Panc1 (cell line): ENCODE results near the gene KISS1R. TPM values are rescaled to one million over a fixed set of nuclear protein-coding genes. Genes with fewer than 3 reads are reported as not detected.

ENCODE experiments used
- ATAC-seq: fragments of 200-7000 bp; cut with Tn5 transposase; 2 replicates; pipeline ENCODE4 v1.9.1; 2020; ENCODE audit warnings: mild to moderate bottlenecking, moderate library complexity
- BruUV-seq: library from RNA; stranded (reverse); fragments of 400-500 nt; replicated peaks from 2 replicates; lab custom pipeline; 2021; lab: Mats Ljungman, UMichigan
- CTCF ChIA-PET: fragments of 300-600 bp; sonication (Branson Sonifier 250); formaldehyde crosslinking; loops from one replicate; lab custom pipeline; 2022; ENCODE audit warnings: antibody characterized with exemption; lab: Charles Lee
- POLR2A ChIA-PET: fragments of 300-600 bp; sonication (Branson Sonifier 250); formaldehyde crosslinking; loops from one replicate; lab custom pipeline; 2022; ENCODE audit warnings: antibody characterized with exemption; lab: Charles Lee
- DNase-seq: peaks from one replicate; pipeline ENCODE4 v3.0.0-alpha.2; 2010; ENCODE audit warnings: low read depth, low spot score
- H3K27ac ChIP-seq: 2 replicates; pipeline ENCODE4 v1.5.1; 2011; ENCODE audit warnings: mild to moderate bottlenecking, low read length, inconsistent platforms
- H3K27me3 ChIP-seq: fragments of 200-500 bp; sonication (Bioruptor generic); 2 replicates; pipeline ENCODE4 v1.6.0; 2014; ENCODE audit warnings: low read length, inconsistent platforms; ENCODE audit not compliant: control insufficient read depth, insufficient read depth
- H3K36me3 ChIP-seq: fragments of 200-500 bp; sonication (Bioruptor generic); 2 replicates; pipeline ENCODE4 v1.5.1; 2014; ENCODE audit warnings: inconsistent platforms, mild to moderate bottlenecking, low read length, moderate library complexity; ENCODE audit not compliant: control insufficient read depth, insufficient read depth
- H3K4me1 ChIP-seq: 2 replicates; pipeline ENCODE4 v1.5.1; 2011; ENCODE audit warnings: inconsistent platforms, mild to moderate bottlenecking, low read length, moderate library complexity; ENCODE audit not compliant: control insufficient read depth, insufficient read depth
- H3K4me3 ChIP-seq, 2 experiments: 2 replicates each; pipeline ENCODE4 v1.5.1; 2011 to 2012; ENCODE audit warnings: low read depth in 2 of 2, low read length in 2 of 2, mild to moderate bottlenecking in 2 of 2, inconsistent platforms in 1 of 2, moderate library complexity in 1 of 2
- H3K9me3 ChIP-seq: fragments of 200-500 bp; sonication (Bioruptor generic); 2 replicates; pipeline ENCODE4 v1.5.1; 2014; ENCODE audit warnings: low read depth, mild to moderate bottlenecking, inconsistent platforms, low read length, moderate library complexity; ENCODE audit not compliant: control insufficient read depth, insufficient read depth
- POLR2AphosphoS5 ChIP-seq: IDR thresholded peaks from 2 replicates; pipeline ENCODE4 v1.6.1; 2012; ENCODE audit warnings: mild to moderate bottlenecking, low read depth, low read length, moderate library complexity
- REST ChIP-seq, 2 experiments: IDR thresholded peaks; 2 replicates each; pipeline ENCODE4 v1.6.1; 2011 to 2012; ENCODE audit warnings: low read depth in 2 of 2, control low read depth in 1 of 2, low read length in 1 of 2, mild to moderate bottlenecking in 1 of 2, moderate library complexity in 1 of 2; ENCODE audit not compliant: insufficient read depth in 1 of 2
- SIN3A ChIP-seq: IDR thresholded peaks from 2 replicates; pipeline ENCODE4 v1.6.1; 2012; ENCODE audit warnings: low read depth, mild to moderate bottlenecking, low read length, moderate library complexity, borderline replicate concordance; ENCODE audit not compliant: insufficient read depth
- TCF7L2 ChIP-seq: IDR thresholded peaks from 2 replicates; pipeline ENCODE4 v1.6.1; 2011; ENCODE audit warnings: mild to moderate bottlenecking, low read depth, low read length, inconsistent platforms
- in situ Hi-C: cut with HindIII; loops from 2 replicates; pipeline ENCODE4 v1.10.0; 2016; ENCODE audit warnings: low sequenced_read_pairs, low pct_unique_long_range_greater_than_20kb
- intact Hi-C: fragments of 100-400 bp; cut with micrococcal nuclease; formaldehyde crosslinking; loops from one replicate; pipeline ENCODE4 v1.10.0; 2022; ENCODE audit not compliant: unreplicated experiment
- total RNA-seq: library from RNA; stranded (reverse); gene quantifications from one replicate; pipeline ENCODE4 v1.2.1, GENCODE V29; 2021; ENCODE audit not compliant: unreplicated experiment
- TF ChIP-seq, protein P1 (sequence below): fragments of 450-650 bp; IDR thresholded peaks from 2 replicates; pipeline ENCODE4 v1.5.1; 2017; ENCODE audit warnings: mild to moderate bottlenecking

KISS1R gene
- total RNA-seq, 1 experiment from 2014 or later: 0.92 TPM

GRCh38 chr19:892243-892893, 24.8 kb upstream of the KISS1R start:
- intact Hi-C loops: no loop called here
- Histone ChIP-seq H3K27ac (peak overlapping the region; percentile 69), H3K4me3 (peak overlapping the region; percentile 62), H3K27me3 (no peaks in the 10 kb centered on the region), H3K36me3 (no peaks in the 10 kb centered on the region), H3K4me1 (no peaks in the 10 kb centered on the region), H3K9me3 (no peaks in the 10 kb centered on the region)
- TF ChIP-seq, protein P1, sequence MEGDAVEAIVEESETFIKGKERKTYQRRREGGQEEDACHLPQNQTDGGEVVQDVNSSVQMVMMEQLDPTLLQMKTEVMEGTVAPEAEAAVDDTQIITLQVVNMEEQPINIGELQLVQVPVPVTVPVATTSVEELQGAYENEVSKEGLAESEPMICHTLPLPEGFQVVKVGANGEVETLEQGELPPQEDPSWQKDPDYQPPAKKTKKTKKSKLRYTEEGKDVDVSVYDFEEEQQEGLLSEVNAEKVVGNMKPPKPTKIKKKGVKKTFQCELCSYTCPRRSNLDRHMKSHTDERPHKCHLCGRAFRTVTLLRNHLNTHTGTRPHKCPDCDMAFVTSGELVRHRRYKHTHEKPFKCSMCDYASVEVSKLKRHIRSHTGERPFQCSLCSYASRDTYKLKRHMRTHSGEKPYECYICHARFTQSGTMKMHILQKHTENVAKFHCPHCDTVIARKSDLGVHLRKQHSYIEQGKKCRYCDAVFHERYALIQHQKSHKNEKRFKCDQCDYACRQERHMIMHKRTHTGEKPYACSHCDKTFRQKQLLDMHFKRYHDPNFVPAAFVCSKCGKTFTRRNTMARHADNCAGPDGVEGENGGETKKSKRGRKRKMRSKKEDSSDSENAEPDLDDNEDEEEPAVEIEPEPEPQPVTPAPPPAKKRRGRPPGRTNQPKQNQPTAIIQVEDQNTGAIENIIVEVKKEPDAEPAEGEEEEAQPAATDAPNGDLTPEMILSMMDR: no peak
- TF ChIP-seq TCF7L2 (no peak), REST (IDR thresholded peaks at IDR 0.05; ENCODE audit: insufficient read depth in 1 of 2, low read depth in 2 of 2, low read length in 1 of 2) (no peak), SIN3A (no peak), POLR2AphosphoS5 (no peak)
- BruUV-seq: no TSS peak
- in situ Hi-C loops: no loop called here
- CTCF ChIA-PET: no interaction called here
- POLR2A ChIA-PET: no interaction called here
- ATAC-seq (no peak; the same call in 1 of the 2 replicates), DNase-seq (no peak)

DNA sequence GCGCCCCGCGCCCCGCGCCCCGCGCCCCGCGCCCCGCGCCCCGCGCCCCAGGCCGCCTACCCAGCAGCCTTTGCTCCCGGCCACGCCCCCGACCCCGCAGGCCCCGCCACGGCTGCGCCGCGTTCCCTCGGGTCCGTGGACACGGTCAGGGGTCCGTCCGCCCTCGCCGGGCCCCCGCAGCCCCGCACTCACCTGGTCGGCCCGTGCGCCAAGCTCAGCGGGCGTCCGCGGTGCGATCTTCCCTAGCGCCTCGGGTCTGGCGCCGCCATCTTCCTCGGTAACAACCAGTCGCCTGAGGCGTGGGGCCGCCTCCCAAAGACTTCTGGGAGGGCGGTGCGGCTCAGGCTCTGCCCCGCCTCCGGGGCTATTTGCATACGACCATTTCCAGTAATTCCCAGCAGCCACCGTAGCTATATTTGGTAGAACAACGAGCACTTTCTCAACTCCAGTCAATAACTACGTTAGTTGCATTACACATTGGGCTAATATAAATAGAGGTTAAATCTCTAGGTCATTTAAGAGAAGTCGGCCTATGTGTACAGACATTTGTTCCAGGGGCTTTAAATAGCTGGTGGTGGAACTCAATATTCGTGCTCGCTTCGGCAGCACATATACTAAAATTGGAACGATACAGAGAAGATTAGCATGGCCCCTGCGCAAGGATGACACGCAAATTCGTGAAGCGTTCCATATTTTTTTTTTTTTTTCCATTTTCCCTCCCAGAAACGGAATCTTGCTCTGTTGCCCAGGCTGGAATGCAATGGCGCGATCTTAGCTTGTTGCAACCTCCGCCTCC, 24.0 kb upstream of the KISS1R start, which contains the start of the genes MED16 and RNU6-9:
TSS of gene MED16 (minus strand) at position 294 of the 796 bp plus-strand sequence. CDS start 2,056 bp downstream, outside the sequence.
TSS of gene RNU6-9 (plus strand) at position 591 of the 796 bp plus-strand sequence.
- DNase-seq (peak; percentile 52), ATAC-seq (peak; percentile 94)
- intact Hi-C loops (no loop called here), in situ Hi-C loops (no loop called here)
- no peaks in the 10 kb centered on the region for H3K27me3 ChIP-seq
- no peaks in the 10 kb centered on the region for H3K4me1 ChIP-seq
- peak within 1 kb of the TSS; percentile 93 for H3K27ac ChIP-seq
- no TSS peak for BruUV-seq
- H3K36me3 ChIP-seq: no peaks in the 10 kb centered on the region
- POLR2A ChIA-PET: no interaction called here
- H3K4me3 ChIP-seq: peak within 1 kb of the TSS; percentile 62
- no peaks in the 10 kb centered on the region for H3K9me3 ChIP-seq
- CTCF ChIA-PET: interaction anchor here (0.5 kb wide), 1 partner anchor 23 kb away, joined by 3 read pairs; no protein-coding TSS in a partner anchor
- TF ChIP-seq, protein P1: no peak
